Hematopoietic multipotent progenitor cell (in vitro differentiated cells): ENCODE data around the gene USP17L30. TPM values are rescaled to one million over a fixed set of nuclear protein-coding genes. Genes with fewer than 3 reads are reported as not detected.

ENCODE experiments used
- small RNA-seq: library from RNA; depleted of rRNA; stranded (forward); fragments of <200 nt; gene quantifications from one replicate; pipeline ENCODE3, GENCODE V24; 2012
- total RNA-seq: library from RNA; depleted of rRNA; stranded (reverse); fragments of >200 nt; gene quantifications from one replicate; pipeline ENCODE4 v1.2.3, GENCODE V29; 2012

USP17L30 gene
- total RNA-seq, 1 donor, result not detected

Small RNAs within 50 kb of the gene (small RNA-seq; reads per million reads assigned to genes)
- gene RNA5SP153, result not detected

Other genes starting within 250 kb of the USP17L30 start
- gene FAM90A26, start 192.7 kb upstream of the USP17L30 start, total RNA-seq, result not detected
- not detected for gene USP17L10, start 152.5 kb upstream of the USP17L30 start, total RNA-seq
- gene USP17L11, start 147.7 kb upstream of the USP17L30 start, total RNA-seq, result not detected
- gene USP17L12, start 143.0 kb upstream of the USP17L30 start, total RNA-seq, result not detected
- not detected for gene USP17L13, start 138.2 kb upstream of the USP17L30 start, total RNA-seq
- gene USP17L15, start 128.7 kb upstream of the USP17L30 start, total RNA-seq, result not detected
- not detected for gene USP17L17, start 119.2 kb upstream of the USP17L30 start, total RNA-seq
- not detected for gene USP17L18, start 114.5 kb upstream of the USP17L30 start, total RNA-seq
- gene USP17L19, start 109.8 kb upstream of the USP17L30 start, total RNA-seq, result not detected
- gene USP17L20, start 105.0 kb upstream of the USP17L30 start, total RNA-seq, result not detected
- not detected for gene USP17L21, start 100.3 kb upstream of the USP17L30 start, total RNA-seq
- gene USP17L22, start 95.5 kb upstream of the USP17L30 start, total RNA-seq, result under 0.01 TPM
- not detected for gene USP17L24, start 38.0 kb upstream of the USP17L30 start, total RNA-seq
- gene USP17L25, start 33.2 kb upstream of the USP17L30 start, total RNA-seq, result not detected
- gene USP17L26, start 28.5 kb upstream of the USP17L30 start, total RNA-seq, result not detected
- gene USP17L5, start 23.7 kb upstream of the USP17L30 start, total RNA-seq, result not detected
- gene USP17L27, start 19.0 kb upstream of the USP17L30 start, total RNA-seq, result not detected
- gene USP17L28, start 14.2 kb upstream of the USP17L30 start, total RNA-seq, result not detected
- gene USP17L29, start 9.5 kb upstream of the USP17L30 start, total RNA-seq, result not detected
- gene DEFB131A, start 81.3 kb downstream of the USP17L30 start, total RNA-seq, result not detected